Left ventricle myocardium superior (tissue), 1 donor: ENCODE results near the gene HTR3D. TPM values are rescaled to one million over a fixed set of nuclear protein-coding genes. Genes with fewer than 3 reads are reported as not detected.
"Not testable (repeated sequence)": the region's sequence is repeated elsewhere in the genome, so short reads cannot be mapped to it uniquely, and the experiment has no call there.

Experiments
- ATAC-seq: fragments of 200-7000 bp; cut with Tn5 transposase; one replicate; pipeline ENCODE4 v1.9.1; 2020; ENCODE audit warnings: mild to moderate bottlenecking, moderate library complexity
- DNase-seq: peaks from one replicate; pipeline ENCODE4 v3.0.0-alpha.2; 2020
- intact Hi-C: fragments of 100-400 bp; cut with micrococcal nuclease; formaldehyde crosslinking; loops from one replicate; pipeline ENCODE4 v1.11.0; 2022
- total RNA-seq: library from RNA; stranded (reverse); fragmentation: NEBNext Ultra II Directional; extraction: Animal tissue kit (Norgen Biotek cat#: 25700); gene quantifications from one replicate; pipeline ENCODE4 v1.2.1, GENCODE V29; 2021
- donor health status: DM: no; HTN: yes; CAD: no; lungs with severe emphysema.

The HTR3D gene
- total RNA-seq, 1 donor from 2014 or later: not detected

GRCh38 chr3:184011937-184012889 is 19.3 kb upstream of the HTR3D start:
- DNase-seq (no peak), ATAC-seq (no peak)
- intact Hi-C loops: no loop called here

- ATAC-seq (peak; percentile 62), DNase-seq (peak; percentile 47)
- intact Hi-C loops: no loop called here
Observed at GRCh38 chr3:184015381-184016019, 16.0 kb upstream of the HTR3D start.

DNA sequence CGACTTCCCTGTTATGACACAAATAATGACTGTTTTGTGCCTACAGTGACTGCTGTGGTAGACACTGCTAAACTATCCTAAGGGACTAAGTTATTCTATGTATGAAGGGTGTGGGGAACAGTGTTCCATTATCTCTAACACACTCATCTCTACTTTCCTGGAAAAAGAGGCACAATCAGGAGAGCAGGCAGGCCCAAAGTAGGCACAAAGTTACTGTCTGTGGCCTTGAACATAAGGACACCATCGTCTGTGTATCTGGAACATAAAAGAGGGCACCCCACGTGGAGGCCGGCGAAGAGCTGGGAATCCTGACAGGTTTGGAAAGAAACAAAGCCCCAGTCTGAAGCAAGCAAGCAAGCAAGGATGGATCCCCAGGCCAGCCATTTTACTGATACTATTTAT is 15.4 kb upstream of the HTR3D start:
- ATAC-seq (no peak), DNase-seq (peak; percentile 31)

DNA sequence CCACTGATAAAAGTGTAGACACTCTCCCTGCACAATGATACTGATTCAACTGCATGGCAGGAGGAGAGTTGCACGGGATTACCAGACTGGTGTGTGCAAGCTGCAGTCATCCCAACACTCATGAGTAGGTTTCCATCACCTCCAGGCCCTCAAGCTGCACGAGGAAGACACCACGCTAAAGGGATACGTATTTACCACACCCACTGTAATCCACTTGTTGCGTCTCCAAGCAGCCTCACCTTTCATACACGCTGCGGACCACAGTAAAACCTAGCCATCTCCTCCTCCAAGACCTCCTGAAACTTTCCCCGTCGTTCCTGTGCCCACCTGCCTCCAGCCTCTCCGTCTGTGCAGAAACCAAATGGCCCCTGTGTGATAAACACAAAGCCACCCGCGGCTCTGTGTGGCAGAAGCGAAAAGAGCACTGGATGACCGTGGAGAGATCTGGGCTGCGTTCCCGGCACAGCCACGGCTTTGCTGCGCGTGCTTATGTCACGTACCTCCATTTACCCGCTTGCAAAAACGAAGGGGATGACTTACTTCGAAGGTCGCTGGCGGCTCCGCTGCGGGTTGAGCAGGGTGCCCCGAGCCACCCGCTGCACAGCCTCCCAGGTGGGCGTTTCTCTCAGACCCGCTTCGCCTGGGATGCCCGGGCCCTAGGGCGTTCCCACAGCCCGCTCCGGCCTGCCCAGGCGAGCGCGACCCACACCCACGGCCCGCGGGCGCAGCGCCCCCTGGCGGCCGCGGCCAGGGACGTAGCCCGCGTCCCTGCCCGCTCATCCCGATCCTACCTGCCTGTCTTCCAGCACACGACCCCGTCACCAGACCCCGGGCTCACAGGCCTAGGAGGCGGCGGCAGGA is 14.5 kb upstream of the HTR3D start:
- DNase-seq: peak; percentile 84
- ATAC-seq: peak; percentile 89
- intact Hi-C loops: no loop called here

More for the DNA sequence above, 15.4 kb upstream of the HTR3D start:
- intact Hi-C loops: no loop called here

GRCh38 chr3:184017672-184018423 is 13.7 kb upstream of the HTR3D start, which contains the start of gene ABCC5:
Gene ABCC5 (minus strand): TSS chr3:184017884. CDS start chr3:184014392, 3,492 bp downstream.
- intact Hi-C loops: no loop called here
- ATAC-seq (peak; percentile 96), DNase-seq (peak; percentile 96)

DNA sequence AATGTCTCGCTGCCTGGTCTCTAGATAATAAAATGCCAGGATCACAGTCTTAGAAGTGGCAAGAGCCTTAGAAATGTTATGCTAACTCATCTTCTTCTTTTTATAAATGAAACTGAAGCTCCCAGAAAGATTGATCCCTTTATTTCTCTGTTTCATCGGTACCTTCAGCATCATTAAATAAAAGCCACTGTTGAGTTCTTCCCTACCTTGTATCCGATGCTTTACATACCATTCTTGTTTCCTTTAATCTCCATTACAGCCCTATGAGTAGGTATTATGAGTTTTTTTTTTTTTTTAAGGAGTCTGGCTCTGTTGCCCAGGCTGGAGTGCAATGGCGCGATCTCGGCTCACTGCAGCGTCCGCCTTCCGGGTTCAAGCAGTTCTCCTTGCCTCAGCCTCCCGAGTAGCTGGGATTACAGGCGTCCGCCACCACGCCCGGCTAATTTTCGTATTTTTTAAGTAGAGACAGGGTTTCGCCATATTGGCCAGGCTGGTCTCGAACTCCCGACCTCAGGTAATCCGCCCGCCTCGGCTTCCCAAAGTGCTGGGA is 13.0 kb upstream of the HTR3D start:
- ATAC-seq (no peak), DNase-seq (no peak)
- intact Hi-C loops: no loop called here

- DNase-seq (no peak), ATAC-seq (no peak)
- intact Hi-C loops: no loop called here
Observed at GRCh38 chr3:184022323-184022722, 9.2 kb upstream of the HTR3D start.

- intact Hi-C loops, ATAC-seq, DNase-seq: not testable (repeated sequence)
Observed at GRCh38 chr3:184025256-184025655, 6.3 kb upstream of the HTR3D start.

GRCh38 chr3:184028275-184028890 is 3.2 kb upstream of the HTR3D start:
- ATAC-seq, DNase-seq, intact Hi-C loops: not testable (repeated sequence)

DNA sequence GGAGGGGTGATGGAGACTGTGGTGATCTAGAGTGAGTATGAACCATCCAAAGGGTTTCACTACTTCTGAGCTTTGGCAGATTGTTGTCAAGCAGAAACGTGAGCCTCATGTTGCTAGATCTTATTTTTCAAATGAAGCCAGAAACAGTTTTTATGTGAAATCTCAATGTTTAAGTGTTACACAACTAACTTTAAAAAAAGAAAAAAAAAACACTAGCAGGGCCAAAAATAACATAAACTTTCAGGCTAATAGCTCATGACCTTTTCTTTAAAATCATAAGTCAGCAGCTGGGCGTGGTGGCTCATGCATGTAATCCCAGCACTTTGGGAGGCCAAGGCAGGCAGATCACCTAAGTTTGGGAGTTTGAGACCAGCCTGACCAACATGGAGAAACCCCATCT is 2.1 kb upstream of the HTR3D start:
- ATAC-seq (no peak), DNase-seq (no peak)
- intact Hi-C loops: no loop called here

GRCh38 chr3:184030536-184030935 is 1.0 kb upstream of the HTR3D start:
- DNase-seq (no peak), ATAC-seq (no peak)
- intact Hi-C loops: no loop called here

DNA sequence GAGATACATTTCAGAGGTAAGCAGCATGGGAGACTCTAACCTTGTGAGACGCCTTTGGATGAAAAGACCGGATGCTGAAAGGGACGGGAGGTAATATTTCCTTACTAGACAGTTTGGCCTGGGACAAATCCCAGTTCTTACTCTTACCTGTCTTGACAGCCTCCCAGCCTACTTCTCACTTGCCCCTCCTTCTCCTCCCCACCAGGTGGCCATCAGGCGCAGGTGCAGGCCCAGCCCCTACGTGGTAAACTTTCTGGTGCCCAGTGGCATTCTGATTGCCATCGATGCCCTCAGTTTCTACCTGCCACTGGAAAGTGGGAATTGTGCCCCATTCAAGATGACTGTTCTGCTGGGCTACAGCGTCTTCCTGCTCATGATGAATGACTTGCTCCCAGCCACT is 6.3 kb downstream of the HTR3D start:
- ATAC-seq: no peak

DNA sequence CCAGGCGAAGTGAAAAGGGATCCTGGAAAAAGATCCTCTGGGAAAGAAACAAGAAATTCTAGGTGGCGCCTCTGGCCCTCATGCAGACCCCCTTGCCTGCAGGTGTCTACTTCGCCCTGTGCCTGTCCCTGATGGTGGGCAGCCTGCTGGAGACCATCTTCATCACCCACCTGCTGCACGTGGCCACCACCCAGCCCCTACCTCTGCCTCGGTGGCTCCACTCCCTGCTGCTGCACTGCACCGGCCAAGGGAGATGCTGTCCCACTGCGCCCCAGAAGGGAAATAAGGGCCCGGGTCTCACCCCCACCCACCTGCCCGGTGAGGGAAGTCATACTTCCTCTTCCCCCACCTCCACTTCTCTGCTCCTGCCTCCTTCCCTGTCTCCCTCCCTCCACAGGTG is 6.8 kb downstream of the HTR3D start:
- intact Hi-C loops, ATAC-seq, DNase-seq: not testable (repeated sequence)

More for the DNA sequence above, 6.3 kb downstream of the HTR3D start:
- no peak for DNase-seq
- intact Hi-C loops: no loop called here

DNA sequence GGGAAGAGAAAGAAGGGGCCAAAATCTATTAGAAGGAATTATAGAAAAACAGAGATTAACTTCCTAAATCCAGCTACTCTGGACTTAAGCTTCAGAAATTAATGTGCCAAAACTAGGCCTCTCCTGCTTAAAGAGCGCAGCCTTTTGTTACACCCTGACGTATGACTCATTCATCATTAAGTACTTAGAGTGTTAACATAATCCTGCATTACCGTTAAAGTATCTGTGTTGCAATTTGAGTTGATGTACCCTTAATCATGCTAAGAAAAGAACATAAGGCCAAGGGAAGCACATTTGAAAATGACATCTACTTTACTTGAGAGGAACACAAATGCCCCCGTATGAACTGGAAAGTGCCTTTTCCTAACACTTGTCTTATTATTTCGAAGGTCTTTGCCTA is 7.9 kb downstream of the HTR3D start:
- intact Hi-C loops: no loop called here

GRCh38 chr3:184040010-184040409 is 8.5 kb downstream of the HTR3D start:
- intact Hi-C loops: no loop called here
- DNase-seq: no peak
- ATAC-seq: no peak

More for the DNA sequence above, 7.9 kb downstream of the HTR3D start:
- DNase-seq (no peak), ATAC-seq (no peak)

DNA sequence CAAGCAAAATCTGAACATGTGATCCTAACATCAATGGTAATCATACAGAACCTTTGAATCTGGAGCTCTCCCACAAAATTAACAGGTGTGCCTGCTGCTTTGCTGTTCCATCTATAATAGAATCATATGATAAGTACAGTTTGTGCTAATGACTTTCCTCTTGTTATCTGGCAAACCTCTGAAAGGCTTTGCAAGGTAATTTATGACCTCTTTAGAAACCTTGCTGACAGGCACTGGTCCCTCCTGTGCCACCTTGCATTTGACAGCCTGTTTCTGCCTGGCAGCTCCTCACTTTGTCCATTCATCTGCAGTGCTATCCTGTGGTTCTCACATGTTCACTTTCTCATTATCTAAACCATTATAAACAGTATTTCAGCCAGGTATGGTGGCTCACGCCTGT is 11.1 kb downstream of the HTR3D start:
- intact Hi-C loops: no loop called here
- ATAC-seq (no peak), DNase-seq (no peak)

DNA sequence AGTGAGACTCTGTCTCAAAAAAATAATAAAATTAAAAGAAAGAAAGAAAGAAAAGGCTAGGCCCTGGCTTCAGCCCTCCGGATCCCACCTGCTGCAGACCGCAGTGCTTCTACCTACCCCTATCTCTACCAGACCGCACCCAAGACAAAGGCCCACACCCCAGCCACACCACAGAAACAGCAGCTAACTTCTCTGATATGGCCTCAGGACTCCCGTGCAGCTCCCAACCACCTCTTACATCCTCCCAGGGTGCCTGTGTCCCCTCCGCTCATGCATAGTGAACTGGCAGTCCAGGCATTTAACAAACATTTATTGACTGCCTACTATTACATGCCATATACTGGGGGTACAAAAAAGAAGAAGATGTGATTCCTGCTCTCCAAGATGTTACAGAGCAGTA is 14.5 kb downstream of the HTR3D start:
- intact Hi-C loops: no loop called here
- ATAC-seq: no peak
- DNase-seq: no peak
